Body of pancreas (tissue), 4 donors: ENCODE data around the gene AKT1. TPM values are rescaled to one million over a fixed set of nuclear protein-coding genes. Genes with fewer than 3 reads are reported as not detected.

ENCODE experiments used
- ATAC-seq: fragments of 150-250 bp; one replicate; pipeline ENCODE4 v1.9.1; 2016
- DNase-seq, 4 donors: peaks; one replicate each; pipeline ENCODE4 v3.0.0-alpha.2; 2019
- H3K27ac ChIP-seq, 4 donors: fragments of 200-600 bp; sonication (generic); 1 replicate in 3 of 4; 2 replicates in 1 of 4; pipeline versions ENCODE4 v1.5.1 to v1.6.1; 2016 to 2019; ENCODE audit warnings: mild to moderate bottlenecking in 1 of 4, mixed read lengths in 1 of 4, moderate library complexity in 1 of 4
- H3K27me3 ChIP-seq, 2 donors: fragments of 200-600 bp; sonication (generic); one replicate each; pipeline ENCODE4 v1.6.0; 2016; ENCODE audit warnings: mild to moderate bottlenecking in 1 of 2
- H3K36me3 ChIP-seq, 2 donors: fragments of 200-600 bp; sonication (generic); replicated peaks in 1 of 2; 2 replicates each; pipeline ENCODE4 v1.5.1; 2016; ENCODE audit warnings: low read depth in 2 of 2; ENCODE audit not compliant: insufficient read depth in 1 of 2
- H3K4me1 ChIP-seq: fragments of 200-600 bp; sonication (generic); one replicate; pipeline ENCODE4 v1.6.0; 2016
- H3K4me3 ChIP-seq, 2 donors: fragments of 200-600 bp; sonication (generic); 1 replicate in 1 of 2; 2 replicates in 1 of 2; pipeline ENCODE4 v1.5.1; 2016 to 2019
- H3K9me3 ChIP-seq, 3 donors: fragments of 200-600 bp; sonication (generic); 1 replicate in 2 of 3; 2 replicates in 1 of 3; pipeline ENCODE4 v1.5.1; 2016
- CTCF ChIP-seq, 7 experiments: fragments of 450-650 bp in 4 of 7; fragments of 200-600 bp in 3 of 7; sonication (generic) in 3 of 7; IDR thresholded peaks; one replicate each; pipeline ENCODE4 v1.5.1; 2016 to 2019; ENCODE audit warnings: antibody characterized with exemption in 7 of 7
- POLR2A ChIP-seq, 3 donors: fragments of 450-650 bp; IDR thresholded peaks; one replicate each; pipeline ENCODE4 v1.6.1; 2016; ENCODE audit warnings: antibody characterized with exemption in 3 of 3, mild to moderate bottlenecking in 2 of 3
- WGBS, 2 donors: methylation state at CpG; one replicate each; pipeline ENCODE4 v1.1.5; 2017; 5-methylcytosine and 5-hydroxymethylcytosine counted together
- intact Hi-C: fragments of 100-400 bp; cut with DNase I; formaldehyde crosslinking; loops from one replicate; pipeline ENCODE4 v1.15.1; 2023
- total RNA-seq, 2 donors: library from RNA; depleted of rRNA; stranded (reverse); fragments of >200 nt; gene quantifications; one replicate each; pipeline ENCODE4 v1.1.0, GENCODE V29; 2016

The AKT1 gene
- total RNA-seq, 2 donors from 2014 or later: 74.2 to 151 TPM

GRCh38 chr14:104802394-104803184 lies 7.0 kb upstream of the AKT1 start:
- H3K9me3 ChIP-seq: no peaks in the 10 kb centered on the region
- peaks cover 63% of the 10 kb centered on the region for H3K4me1 ChIP-seq
- ATAC-seq (no peak), DNase-seq (no peak)
- H3K36me3 ChIP-seq: no peaks in the 10 kb centered on the region
- TF ChIP-seq CTCF (IDR thresholded peaks at IDR 0.05) (no peak), POLR2A (IDR thresholded peaks at IDR 0.05) (no peak)
- no peaks in the 10 kb centered on the region for H3K27me3 ChIP-seq
- intact Hi-C loops: no loop called here
- 64 to 82% methylated on average over 19 to 20 of the region's 20 CpGs for WGBS, 2 donors
- peak overlapping the region in 2 of 4 donors; percentile 34 to 97 for H3K27ac ChIP-seq
- no peak overlapping the region for H3K4me3 ChIP-seq

- ATAC-seq: no peak
- H3K36me3 ChIP-seq: no peaks in the 10 kb centered on the region
- peaks cover 72% of the 10 kb centered on the region for H3K4me1 ChIP-seq
- no peaks in the 10 kb centered on the region for H3K9me3 ChIP-seq
- intact Hi-C loops: no loop called here
- H3K27ac ChIP-seq: peak overlapping the region; percentile 95 to 99 (median 96)
- no peaks in the 10 kb centered on the region for H3K27me3 ChIP-seq
- H3K4me3 ChIP-seq: peak overlapping the region; percentile 42 to 49
- DNase-seq: no peak
- TF ChIP-seq CTCF (IDR thresholded peaks at IDR 0.05) (no peak), POLR2A (IDR thresholded peaks at IDR 0.05) (no peak)
- WGBS, 2 donors: 63 to 92% methylated on average over 13 to 42 of the region's 45 CpGs
These were observed 6.2 kb upstream of the AKT1 start for GRCh38 chr14:104801520-104802393.

- no peaks in the 10 kb centered on the region for H3K36me3 ChIP-seq
- H3K27ac ChIP-seq: peak within 1 kb of the TSS; percentile 95 to 99 (median 96)
- H3K27me3 ChIP-seq: no peaks in the 10 kb centered on the region
- H3K4me1 ChIP-seq: peaks cover 78% of the 10 kb centered on the region
- ATAC-seq: peak; percentile 84
- TF ChIP-seq POLR2A (IDR thresholded peaks at IDR 0.05): peak; percentile 77 to 80 (median 79)
- peak in 4 of 7 experiments; percentile 6 to 18 (median 14) for TF ChIP-seq CTCF (IDR thresholded peaks at IDR 0.05)
- peak; percentile 93 to 96 (median 94) for DNase-seq
- peak within 1 kb of the TSS; percentile 42 to 49 for H3K4me3 ChIP-seq
- intact Hi-C loops: no loop called here
- WGBS, 2 donors: 0 to 4% methylated on average over 5 to 103 of the region's 105 CpGs
- no peaks in the 10 kb centered on the region for H3K9me3 ChIP-seq
These were observed 5.4 kb upstream of the AKT1 start, which contains the start of gene ZBTB42 for GRCh38 chr14:104800771-104801519. Gene ZBTB42, plus strand, starts transcription at chr14:104801101. Its CDS starts 97 bp downstream, at chr14:104801198.

GRCh38 chr14:104800015-104800770 lies 4.6 kb upstream of the AKT1 start:
- no peak overlapping the region for H3K4me3 ChIP-seq
- ATAC-seq (peak; percentile 76), DNase-seq (peak; percentile 91 to 94 (median 92))
- intact Hi-C loops: no loop called here
- H3K4me1 ChIP-seq: peaks cover 73% of the 10 kb centered on the region
- H3K27me3 ChIP-seq: no peaks in the 10 kb centered on the region
- WGBS, 2 donors: 4 to 16% methylated on average over 11 to 59 of the region's 83 CpGs
- H3K36me3 ChIP-seq: no peaks in the 10 kb centered on the region
- H3K9me3 ChIP-seq: no peaks in the 10 kb centered on the region
- peak overlapping the region; percentile 95 to 99 (median 96) for H3K27ac ChIP-seq
- TF ChIP-seq CTCF (IDR thresholded peaks at IDR 0.05) (peak; percentile 20 to 66 (median 41)), POLR2A (IDR thresholded peaks at IDR 0.05) (peak; percentile 23 to 44 (median 38))
